RWPE1 (cell line): Measurements from ENCODE around the gene ADA.
"Not testable (repeated sequence)": the region's sequence is repeated elsewhere in the genome, so short reads cannot be mapped to it uniquely, and the experiment has no call there.

Source experiments
- CTCF ChIA-PET: fragments of 350-600 bp; sonication (Branson Sonifier 250); formaldehyde crosslinking; extraction: SDS; loops from one replicate; lab custom pipeline; 2021; lab: Yijun Ruan, JAX
- POLR2A ChIA-PET: fragments of 400-600 bp; formaldehyde crosslinking; extraction: SDS; loops from one replicate; lab custom pipeline; 2020; ENCODE audit warnings: antibody characterized with exemption; ENCODE audit not compliant: low non-redundant PET; lab: Yijun Ruan, JAX
- DNase-seq: peaks from one replicate; pipeline ENCODE4 v3.0.0; 2012; ENCODE audit warnings: low spot score
- H3K27ac ChIP-seq: fragments of 450-650 bp; 2 replicates; pipeline ENCODE4 v1.5.1; 2017
- TF ChIP-seq, protein P1 (sequence below): fragments of 450-650 bp; conservative IDR thresholded peaks from 2 replicates; pipeline ENCODE4 v1.5.1; 2017; ENCODE audit warnings: low read depth, mild to moderate bottlenecking

ADA gene

GRCh38 chr20:44664131-44664530 is 12.6 kb upstream of the ADA start:
- TF ChIP-seq, protein P1, sequence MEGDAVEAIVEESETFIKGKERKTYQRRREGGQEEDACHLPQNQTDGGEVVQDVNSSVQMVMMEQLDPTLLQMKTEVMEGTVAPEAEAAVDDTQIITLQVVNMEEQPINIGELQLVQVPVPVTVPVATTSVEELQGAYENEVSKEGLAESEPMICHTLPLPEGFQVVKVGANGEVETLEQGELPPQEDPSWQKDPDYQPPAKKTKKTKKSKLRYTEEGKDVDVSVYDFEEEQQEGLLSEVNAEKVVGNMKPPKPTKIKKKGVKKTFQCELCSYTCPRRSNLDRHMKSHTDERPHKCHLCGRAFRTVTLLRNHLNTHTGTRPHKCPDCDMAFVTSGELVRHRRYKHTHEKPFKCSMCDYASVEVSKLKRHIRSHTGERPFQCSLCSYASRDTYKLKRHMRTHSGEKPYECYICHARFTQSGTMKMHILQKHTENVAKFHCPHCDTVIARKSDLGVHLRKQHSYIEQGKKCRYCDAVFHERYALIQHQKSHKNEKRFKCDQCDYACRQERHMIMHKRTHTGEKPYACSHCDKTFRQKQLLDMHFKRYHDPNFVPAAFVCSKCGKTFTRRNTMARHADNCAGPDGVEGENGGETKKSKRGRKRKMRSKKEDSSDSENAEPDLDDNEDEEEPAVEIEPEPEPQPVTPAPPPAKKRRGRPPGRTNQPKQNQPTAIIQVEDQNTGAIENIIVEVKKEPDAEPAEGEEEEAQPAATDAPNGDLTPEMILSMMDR, result no peak
- ChIA-PET POLR2A (no interaction called here), CTCF (interaction anchor here (0.6 to 0.7 kb wide), 2 partner anchors 8 to 96 kb away, joined by 4 to 6 read pairs; no protein-coding TSS in a partner anchor)
- no peak for DNase-seq
- H3K27ac ChIP-seq, result no peak overlapping the region

GRCh38 chr20:44662261-44662660 is 10.8 kb upstream of the ADA start:
- POLR2A ChIA-PET, result no interaction called here
- no peak for DNase-seq
- TF ChIP-seq, protein P1, result no peak
- no peak overlapping the region for H3K27ac ChIP-seq
- CTCF ChIA-PET, result interaction anchor here (1.1 kb wide), 1 partner anchor 52 kb away, joined by 3 read pairs; no protein-coding TSS in a partner anchor

DNA sequence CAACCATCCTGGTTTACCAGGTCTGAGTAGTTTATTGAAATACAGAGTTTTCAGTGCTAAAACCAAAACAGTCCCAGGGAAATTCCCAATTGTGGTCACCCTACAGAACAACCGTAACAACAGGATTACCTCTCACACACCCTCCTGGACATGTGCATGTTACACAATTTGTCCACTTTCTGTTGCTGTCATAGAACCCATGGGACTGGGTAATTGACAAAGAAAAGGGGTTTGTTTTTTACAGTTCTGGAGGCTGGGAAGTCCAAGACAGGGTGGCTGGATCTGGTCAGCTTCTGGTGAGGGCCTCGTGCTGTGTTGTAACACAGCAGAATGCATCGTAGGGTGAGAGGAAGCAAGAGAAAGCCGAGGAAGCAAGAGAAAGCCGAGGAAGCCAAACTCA is 9.1 kb upstream of the ADA start:
- no peak for DNase-seq
- POLR2A ChIA-PET, result no interaction called here
- TF ChIP-seq, protein P1, result no peak
- H3K27ac ChIP-seq, result no peak overlapping the region
- CTCF ChIA-PET, result no interaction called here

DNA sequence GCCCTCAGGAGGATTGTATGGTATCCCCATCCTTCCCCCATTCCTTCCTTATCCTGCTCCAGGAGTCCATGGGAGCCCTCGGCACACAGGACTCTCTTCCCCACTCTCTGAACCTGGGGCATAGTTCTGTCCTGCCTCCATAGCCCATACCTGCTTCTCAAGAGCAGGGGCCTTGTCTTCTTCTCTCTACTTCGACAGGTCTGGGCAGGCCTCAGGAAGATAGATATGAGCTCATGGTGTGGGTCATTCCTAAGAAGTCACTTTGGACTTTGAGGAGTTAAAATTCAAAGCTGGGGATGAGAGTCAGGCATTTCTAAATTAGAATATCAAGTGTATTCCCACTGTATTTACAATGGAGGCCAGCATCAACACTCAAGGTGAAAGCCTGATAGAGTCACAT is 8.4 kb upstream of the ADA start:
- no peak overlapping the region for H3K27ac ChIP-seq
- no peak for DNase-seq
- POLR2A ChIA-PET, result no interaction called here
- TF ChIP-seq, protein P1, result no peak
- CTCF ChIA-PET, result no interaction called here

DNA sequence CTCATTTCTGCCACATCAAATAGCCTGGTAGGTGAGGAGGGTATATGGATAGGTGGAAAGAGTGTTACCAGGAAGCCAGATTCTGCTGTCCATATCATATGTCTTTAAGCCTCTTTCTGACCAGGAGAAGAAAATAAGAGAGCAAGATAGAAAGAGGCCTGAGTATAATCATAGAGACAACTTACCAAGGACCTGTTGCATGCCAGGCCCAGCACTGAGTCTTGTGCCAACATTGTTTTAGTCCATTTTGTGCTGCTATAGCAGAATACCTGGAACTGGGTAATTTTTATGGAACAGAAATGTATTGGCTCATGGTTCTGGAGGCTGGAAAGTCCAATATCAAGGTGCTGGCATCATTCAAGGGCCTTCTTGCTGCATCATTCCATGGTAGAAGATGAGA is 7.3 kb upstream of the ADA start:
- ChIA-PET CTCF (no interaction called here), POLR2A (no interaction called here)
- TF ChIP-seq, protein P1, result no peak
- no peak for DNase-seq
- H3K27ac ChIP-seq, result no peak overlapping the region

DNA sequence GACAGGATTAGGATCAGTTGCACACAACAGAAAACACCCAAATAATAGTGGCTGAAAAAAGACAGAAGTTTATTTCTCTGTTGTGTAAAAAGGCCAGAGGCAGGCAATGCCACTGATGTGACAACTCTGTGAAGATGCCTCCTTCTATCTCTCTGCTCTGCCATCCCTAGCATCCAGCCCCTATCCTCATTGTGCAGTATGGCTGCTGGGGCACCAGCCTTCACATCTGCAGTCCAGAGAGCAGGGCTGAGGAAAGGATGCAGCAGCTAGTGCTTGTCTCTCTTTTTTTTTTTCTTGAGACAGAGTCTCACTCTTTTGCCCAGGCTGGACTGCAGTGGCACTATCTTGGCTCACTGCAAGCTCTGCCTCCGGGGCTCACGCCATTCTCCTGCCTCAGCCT is 6.4 kb upstream of the ADA start:
- no peak for DNase-seq
- TF ChIP-seq, protein P1, result no peak
- CTCF ChIA-PET, result no interaction called here
- H3K27ac ChIP-seq, result no peak overlapping the region
- POLR2A ChIA-PET, result no interaction called here

DNA sequence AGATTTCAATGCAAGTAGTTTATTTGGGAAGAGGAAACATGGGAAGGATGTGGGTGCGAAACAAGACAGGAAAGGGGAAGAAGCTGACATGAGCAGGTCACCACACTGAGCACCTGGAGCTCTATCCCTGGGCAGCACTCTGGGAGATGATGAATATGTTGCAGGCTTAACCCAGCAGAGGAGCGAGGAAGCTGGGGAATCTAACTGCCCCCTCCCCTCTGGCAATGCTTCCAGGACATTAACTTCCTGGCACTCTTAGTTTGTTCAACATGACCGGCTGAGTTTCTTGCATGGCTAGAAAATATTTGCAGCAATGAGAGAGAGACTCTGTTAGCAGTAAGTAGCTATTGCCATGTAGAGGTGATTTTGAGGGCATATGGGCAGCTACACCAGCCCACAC is 4.9 kb upstream of the ADA start:
- H3K27ac ChIP-seq, result no peak overlapping the region
- ChIA-PET CTCF (interaction anchor here (0.6 to 0.7 kb wide), 2 partner anchors 12 to 28 kb away, joined by 3 to 5 read pairs; no protein-coding TSS in a partner anchor), POLR2A (no interaction called here)
- TF ChIP-seq, protein P1, result no peak
- no peak for DNase-seq

DNA sequence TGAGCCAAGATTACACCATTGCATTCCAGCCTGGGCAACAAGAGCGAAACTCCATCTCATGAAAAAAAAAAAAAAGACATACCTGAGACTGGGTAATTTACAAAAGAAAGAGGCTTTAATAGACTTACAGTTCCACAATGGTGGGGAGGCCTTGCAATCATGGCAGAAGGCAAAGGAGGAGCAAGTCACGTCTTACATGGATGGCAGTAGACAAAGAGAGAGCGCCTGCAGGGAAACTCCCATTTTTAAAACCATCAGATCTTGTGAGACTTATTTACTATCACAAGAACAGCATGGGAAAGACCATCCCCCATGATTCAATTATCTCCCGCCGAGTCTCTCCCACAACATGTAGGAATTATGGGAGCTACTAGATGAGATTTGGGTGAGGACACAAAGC is 2.7 kb upstream of the ADA start:
- POLR2A ChIA-PET, H3K27ac ChIP-seq, DNase-seq: not testable (repeated sequence)
- CTCF ChIA-PET, result interaction anchor here (0.6 to 1.5 kb wide), 2 partner anchors 29 to 394 kb away, joined by 7 to 8 read pairs; no protein-coding TSS in a partner anchor
